ENCODE data around the gene MAGOH. TPM values are rescaled to one million over a fixed set of nuclear protein-coding genes. Genes with fewer than 3 reads are reported as not detected.

Gene MAGOH
- total RNA-seq, 1 donor from 2014 or later = 27.2 TPM

- H3K27me3 Mint-ChIP-seq (ENCODE audit: low read depth) = no peaks in the 10 kb centered on the region
- H3K4me1 Mint-ChIP-seq (ENCODE audit: low read depth) = no peaks in the 10 kb centered on the region
- H3K9me3 Mint-ChIP-seq (ENCODE audit: low read depth) = no peaks in the 10 kb centered on the region
- H3K27ac Mint-ChIP-seq (ENCODE audit: unreplicated experiment) = no peak overlapping the region
- DNase-seq (ENCODE audit: low spot score) = no peak
- TF ChIP-seq CTCF (IDR thresholded peaks at IDR 0.05) = no peak
- no peak overlapping the region for H3K4me3 Mint-ChIP-seq (ENCODE audit: unreplicated experiment)
- peaks cover 9% of the 10 kb centered on the region for H3K36me3 Mint-ChIP-seq (ENCODE audit: low read depth)
Observed at GRCh38 chr1:53264048-53264447, 25.7 kb upstream of the MAGOH start.

- no peak for TF ChIP-seq CTCF (IDR thresholded peaks at IDR 0.05)
- Mint-ChIP-seq H3K4me3 (ENCODE audit: unreplicated experiment) (no peak overlapping the region), H3K9me3 (ENCODE audit: low read depth) (no peaks in the 10 kb centered on the region), H3K27ac (ENCODE audit: unreplicated experiment) (no peak overlapping the region), H3K36me3 (ENCODE audit: low read depth) (peaks cover 9% of the 10 kb centered on the region), H3K27me3 (ENCODE audit: low read depth) (no peaks in the 10 kb centered on the region), H3K4me1 (ENCODE audit: low read depth) (no peaks in the 10 kb centered on the region)
- no peak for DNase-seq (ENCODE audit: low spot score)
Observed at GRCh38 chr1:53262000-53262399, 23.7 kb upstream of the MAGOH start.

- TF ChIP-seq CTCF (IDR thresholded peaks at IDR 0.05) = no peak
- H3K4me3 Mint-ChIP-seq (ENCODE audit: unreplicated experiment) = no peak overlapping the region
- H3K36me3 Mint-ChIP-seq (ENCODE audit: low read depth) = peaks cover 9% of the 10 kb centered on the region
- DNase-seq (ENCODE audit: low spot score) = no peak
- H3K9me3 Mint-ChIP-seq (ENCODE audit: low read depth) = no peaks in the 10 kb centered on the region
- no peaks in the 10 kb centered on the region for H3K4me1 Mint-ChIP-seq (ENCODE audit: low read depth)
- no peak overlapping the region for H3K27ac Mint-ChIP-seq (ENCODE audit: unreplicated experiment)
- H3K27me3 Mint-ChIP-seq (ENCODE audit: low read depth) = no peaks in the 10 kb centered on the region
Observed at GRCh38 chr1:53260631-53261247, 22.4 kb upstream of the MAGOH start.

- Mint-ChIP-seq H3K36me3 (ENCODE audit: low read depth) (peaks cover 4% of the 10 kb centered on the region), H3K4me1 (ENCODE audit: low read depth) (no peaks in the 10 kb centered on the region), H3K27ac (ENCODE audit: unreplicated experiment) (no peak overlapping the region), H3K9me3 (ENCODE audit: low read depth) (no peaks in the 10 kb centered on the region), H3K4me3 (ENCODE audit: unreplicated experiment) (no peak overlapping the region), H3K27me3 (ENCODE audit: low read depth) (no peaks in the 10 kb centered on the region)
- TF ChIP-seq CTCF (IDR thresholded peaks at IDR 0.05) = no peak
- DNase-seq (ENCODE audit: low spot score) = no peak
Observed at GRCh38 chr1:53259932-53260331, 21.6 kb upstream of the MAGOH start.

- Mint-ChIP-seq H3K27ac (ENCODE audit: unreplicated experiment) (no peak overlapping the region), H3K4me1 (ENCODE audit: low read depth) (no peaks in the 10 kb centered on the region), H3K4me3 (ENCODE audit: unreplicated experiment) (no peak overlapping the region), H3K36me3 (ENCODE audit: low read depth) (no peaks in the 10 kb centered on the region), H3K27me3 (ENCODE audit: low read depth) (no peaks in the 10 kb centered on the region), H3K9me3 (ENCODE audit: low read depth) (no peaks in the 10 kb centered on the region)
- no peak for DNase-seq (ENCODE audit: low spot score)
- no peak for TF ChIP-seq CTCF (IDR thresholded peaks at IDR 0.05)
Observed at GRCh38 chr1:53258216-53258615, 19.9 kb upstream of the MAGOH start.
